ENCODE results near the gene NMT1.
A peak's percentile ranks its signal among the peaks of the same experiment; 100 is the strongest.

The NMT1 gene

DNA sequence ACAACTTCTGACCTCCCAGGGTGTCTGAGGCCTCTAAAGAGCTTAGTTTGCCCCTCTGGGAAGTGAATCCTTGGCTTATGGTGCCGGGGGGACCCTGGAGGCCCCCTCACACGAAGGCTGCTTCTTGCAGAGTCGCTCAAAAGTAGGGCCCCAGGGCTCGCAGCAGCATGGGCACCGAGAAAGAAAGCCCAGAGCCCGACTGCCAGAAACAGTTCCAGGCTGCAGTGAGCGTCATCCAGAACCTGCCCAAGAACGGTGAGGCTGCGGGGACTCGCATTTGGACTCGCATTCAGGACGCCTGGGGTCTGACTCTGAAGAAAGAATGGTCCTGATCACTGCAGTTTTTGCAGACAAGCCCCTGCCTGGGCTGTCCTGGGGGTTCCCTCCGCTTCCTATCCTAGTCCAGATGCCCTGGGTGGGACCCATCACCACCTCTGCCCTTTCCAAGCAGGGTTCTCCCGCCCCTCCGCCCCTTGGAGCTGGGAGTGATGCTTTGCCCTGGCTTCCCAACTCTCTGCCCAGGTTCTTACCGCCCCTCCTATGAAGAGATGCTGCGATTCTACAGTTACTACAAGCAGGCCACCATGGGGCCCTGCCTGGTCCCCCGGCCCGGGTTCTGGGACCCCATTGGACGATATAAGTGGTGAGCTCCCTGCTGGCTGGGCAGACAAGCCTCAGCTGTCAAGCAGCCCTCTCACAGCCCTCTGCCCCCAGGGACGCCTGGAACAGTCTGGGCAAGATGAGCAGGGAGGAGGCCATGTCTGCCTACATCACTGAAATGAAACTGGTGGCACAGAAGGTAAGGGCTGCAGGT is 75.1 kb downstream of the NMT1 start:
- DNase-seq (ENCODE audit: low spot score): no peak

DNA sequence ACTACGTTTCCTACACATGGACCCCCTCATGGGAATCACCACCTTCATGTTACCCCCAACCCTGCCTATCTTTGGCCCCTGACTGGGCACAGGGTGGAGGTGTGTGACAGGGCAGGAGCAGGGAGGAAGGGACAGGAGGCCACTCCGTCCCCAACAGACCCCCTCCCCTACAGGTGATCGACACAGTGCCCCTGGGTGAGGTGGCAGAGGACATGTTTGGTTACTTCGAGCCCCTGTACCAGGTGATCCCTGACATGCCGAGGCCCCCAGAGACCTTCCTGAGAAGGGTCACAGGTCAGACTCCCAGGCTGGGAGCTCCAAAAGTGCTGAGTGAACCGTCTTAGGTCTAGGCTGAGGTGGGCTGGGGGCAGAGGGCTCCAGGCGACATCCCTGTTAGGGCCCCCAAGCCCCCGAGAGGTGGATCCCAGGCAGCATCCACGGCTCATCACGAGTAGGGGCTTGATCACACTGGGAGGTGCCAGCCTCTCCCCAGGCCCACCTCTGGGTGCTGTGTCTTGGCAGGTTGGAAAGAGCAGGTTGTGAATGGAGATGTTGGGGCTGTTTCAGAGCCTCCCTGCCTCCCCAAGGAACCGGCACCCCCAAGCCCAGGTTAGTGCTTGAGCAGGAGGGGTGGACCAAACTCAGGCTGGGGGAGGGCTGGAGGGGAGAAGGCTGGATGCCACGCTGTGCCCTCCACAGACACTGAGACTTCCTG is 75.9 kb downstream of the NMT1 start:
- DNase-seq (ENCODE audit: low spot score): no peak

DNA sequence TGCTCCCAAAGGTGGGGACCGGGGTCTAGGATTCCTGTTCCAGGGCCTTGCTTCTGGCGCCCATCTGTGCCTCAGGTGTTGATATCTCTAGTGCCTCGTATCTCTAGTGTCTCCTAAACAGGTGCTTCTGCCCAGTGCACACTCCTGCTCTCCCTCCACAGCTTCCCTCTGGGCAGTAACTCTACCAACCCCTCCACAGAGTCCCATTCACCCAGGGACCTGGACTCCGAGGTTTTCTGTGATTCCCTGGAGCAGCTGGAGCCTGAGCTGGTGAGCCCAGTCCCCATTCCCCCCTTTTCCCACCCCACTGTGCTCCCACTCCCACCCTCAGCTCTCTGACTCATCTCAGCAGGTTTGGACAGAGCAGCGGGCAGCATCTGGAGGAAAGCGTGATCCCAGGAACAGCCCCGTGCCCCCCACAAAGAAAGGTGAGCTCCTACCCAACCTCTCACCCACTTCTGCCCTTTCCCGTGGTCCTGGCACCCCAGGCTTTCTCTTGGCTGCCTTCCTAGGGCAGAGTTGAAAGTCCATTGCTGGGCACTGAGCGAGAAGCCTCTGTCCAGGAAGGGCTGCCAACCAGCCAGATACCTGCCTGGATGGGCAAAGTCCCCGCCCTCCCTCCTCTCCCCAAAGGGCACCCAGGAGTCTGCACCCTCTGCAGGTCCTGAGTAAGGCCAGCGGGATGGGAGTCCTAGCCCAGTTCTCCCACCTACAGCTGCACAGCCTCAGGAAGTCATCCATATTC is 76.6 kb downstream of the NMT1 start:
- DNase-seq (ENCODE audit: low spot score): no peak

DNA sequence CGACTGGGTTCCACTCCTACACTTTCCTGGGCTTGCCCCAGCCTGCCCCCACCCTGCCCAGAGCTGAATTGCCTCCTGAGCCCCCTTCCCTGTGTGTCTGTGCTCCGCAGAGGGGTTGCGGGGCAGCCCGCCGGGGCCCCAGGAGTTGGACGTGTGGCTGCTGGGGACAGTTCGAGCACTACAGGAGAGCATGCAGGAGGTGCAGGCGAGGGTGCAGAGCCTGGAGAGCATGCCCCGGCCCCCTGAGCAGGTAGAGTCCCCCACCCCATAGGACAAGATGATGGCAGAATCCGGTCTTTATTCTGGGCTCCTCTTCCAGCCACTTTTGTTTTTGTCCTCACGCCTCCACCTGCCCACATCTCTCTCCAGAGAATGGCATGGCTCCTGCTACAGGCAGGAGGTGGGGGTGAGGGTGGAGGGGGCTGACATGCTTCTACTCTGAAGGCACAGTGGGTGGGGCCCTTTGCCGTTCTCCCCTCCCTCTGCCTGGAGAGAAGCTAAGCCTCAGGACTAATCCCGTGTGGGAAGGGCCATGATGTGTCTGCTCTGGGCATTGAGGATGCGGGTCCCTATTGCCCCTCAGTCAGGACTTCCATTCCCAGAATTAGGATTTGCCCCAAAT is 77.9 kb downstream of the NMT1 start:
- DNase-seq (ENCODE audit: low spot score): no peak

DNA sequence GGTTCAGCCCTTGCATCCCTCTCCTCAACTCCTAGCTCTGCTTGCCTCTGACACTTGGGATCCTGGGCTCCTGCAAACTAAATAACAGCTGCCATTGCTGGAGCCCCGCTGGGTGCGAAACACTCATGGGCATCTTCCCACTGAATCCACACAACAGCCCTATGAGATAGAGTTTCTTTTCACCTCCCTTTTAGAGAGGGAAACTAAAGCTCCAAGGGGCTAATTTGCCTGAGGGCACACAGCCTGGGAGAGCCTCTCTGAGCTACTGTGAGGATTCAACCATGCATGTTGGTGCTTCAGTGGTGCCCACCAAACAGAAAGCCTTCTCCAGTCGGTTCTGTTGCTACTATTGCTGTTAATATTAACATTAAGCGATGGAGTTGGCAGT is 78.4 kb downstream of the NMT1 start:
- no peak for DNase-seq (ENCODE audit: low spot score)

DNA sequence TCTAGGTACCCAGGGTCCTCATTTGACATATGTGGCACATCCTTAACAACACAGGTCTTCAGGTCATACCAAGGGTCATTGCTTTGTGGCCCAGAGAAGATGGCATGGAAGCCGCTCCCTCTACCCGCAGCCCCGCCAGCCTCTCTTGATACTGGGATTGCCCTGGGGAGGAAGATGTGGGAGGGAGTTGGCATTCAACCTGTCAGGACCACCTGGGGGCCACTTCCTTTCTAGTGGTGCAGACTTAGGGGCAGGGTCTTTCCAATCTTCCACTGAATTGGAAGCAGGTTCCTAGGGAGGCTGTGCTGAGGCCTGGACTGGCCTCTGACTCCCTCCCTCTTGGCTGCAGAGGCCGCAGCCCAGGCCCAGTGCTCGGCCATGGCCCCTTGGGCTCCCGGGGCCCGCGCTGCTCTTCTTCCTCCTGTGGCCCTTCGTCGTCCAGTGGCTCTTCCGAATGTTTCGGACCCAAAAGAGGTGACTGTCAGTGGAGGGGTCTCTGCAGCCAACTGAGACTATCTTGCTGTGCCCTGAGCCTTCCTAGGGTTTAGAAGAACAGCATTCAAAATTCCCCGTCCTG is 82.1 kb downstream of the NMT1 start:
- no peak for DNase-seq (ENCODE audit: low spot score)

DNA sequence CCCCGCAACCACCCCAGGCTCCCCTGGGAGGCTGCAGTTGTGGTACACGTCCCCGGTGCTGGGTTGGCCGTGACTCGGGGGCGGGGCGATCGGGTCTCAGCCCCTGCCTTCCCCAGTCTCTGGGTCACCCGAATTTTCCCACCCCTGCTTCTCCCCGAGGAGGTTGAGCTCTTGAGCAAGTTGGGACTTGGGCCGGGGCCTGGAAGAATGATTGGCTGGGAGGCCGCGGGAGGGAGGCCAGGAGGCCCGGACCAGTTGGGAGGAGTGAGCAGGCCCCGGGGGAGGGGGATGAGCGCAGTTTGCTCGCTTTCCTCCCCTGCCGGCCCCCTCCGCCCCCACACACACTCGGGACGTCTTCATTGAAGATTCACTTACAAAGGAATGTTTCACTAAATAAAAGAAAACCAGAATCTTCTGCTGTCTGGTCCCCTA is 82.7 kb downstream of the NMT1 start:
- DNase-seq (ENCODE audit: low spot score): peak; percentile 42

DNA sequence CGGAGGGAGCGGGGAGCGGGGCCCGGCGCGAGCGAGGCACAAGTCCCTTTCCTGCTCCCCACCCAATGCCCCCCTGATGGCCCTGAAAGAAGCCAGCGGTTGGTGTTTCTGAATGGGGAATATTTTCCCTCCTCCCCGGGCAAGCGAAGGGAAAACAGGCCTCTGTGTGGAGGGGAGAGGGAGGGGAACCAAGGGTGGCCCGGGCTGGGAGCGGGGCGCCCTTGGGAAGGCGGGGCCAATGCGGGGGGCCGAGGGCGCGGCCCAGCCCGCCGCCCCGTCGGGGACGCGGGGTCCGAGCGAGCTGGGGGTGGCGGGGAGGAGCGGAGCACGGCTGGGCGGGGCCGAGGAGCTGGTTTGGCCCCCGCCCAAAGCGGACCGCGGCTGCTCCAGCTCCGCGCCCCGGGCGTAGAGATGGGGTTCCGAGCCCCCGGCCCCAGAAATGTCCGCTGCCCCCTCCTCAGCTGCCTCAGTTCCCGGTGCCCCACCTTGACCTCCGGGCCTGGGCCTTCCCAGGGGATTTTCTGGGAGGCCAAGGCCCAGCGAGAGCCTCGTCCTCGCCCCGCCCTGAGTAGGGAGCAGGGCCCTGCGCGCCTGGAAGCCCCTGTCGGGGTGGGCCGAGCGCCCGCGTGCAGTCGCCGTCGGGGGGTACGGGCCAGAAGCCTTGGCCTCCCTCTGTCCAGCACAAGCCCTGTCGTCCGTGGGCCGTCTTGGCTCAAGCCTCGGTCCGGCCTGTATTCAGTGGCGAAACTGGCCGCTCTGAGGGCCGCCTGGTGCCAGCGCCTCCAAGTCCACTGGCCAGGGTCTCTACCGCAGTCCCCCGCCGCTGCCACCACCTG is 83.3 kb downstream of the NMT1 start:
- DNase-seq (ENCODE audit: low spot score): no peak

DNA sequence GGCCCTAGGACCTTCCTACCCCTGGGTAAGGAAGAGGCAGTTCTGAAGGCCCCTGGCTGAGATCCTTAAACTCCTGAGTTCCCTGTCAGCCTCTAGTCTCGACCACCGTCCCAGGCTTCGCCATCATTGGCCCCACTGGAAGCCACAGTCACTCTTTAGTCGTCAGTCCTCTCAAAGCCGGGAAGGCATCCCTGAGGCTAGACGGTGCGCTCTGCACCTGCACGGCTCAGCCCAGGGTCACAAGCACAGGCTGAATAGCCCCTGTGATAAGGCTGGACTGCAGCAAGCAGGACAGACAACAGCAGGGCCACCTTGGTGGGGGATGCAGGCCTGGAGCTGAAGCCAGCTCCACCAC is 83.9 kb downstream of the NMT1 start:
- no peak for DNase-seq (ENCODE audit: low spot score)

DNA sequence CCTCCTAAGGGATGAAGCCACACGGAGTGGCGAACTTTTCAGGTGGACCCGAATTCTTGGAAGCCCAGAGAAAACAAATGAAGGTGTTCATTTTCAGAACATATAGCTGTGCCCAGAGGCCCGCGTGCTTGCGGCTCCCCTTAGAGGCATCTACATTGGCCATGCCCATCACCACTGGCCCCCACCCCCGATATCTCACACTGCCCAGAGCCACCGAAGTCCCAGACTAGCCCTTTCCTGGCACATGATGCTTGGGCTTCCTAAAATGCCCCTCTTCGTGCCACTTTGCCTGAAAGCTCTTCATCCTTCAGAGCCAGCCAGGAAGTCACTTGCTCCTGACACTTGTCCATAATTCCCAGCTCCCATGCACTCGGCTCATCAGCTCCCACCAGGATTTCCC is 85.0 kb downstream of the NMT1 start:
- no peak for DNase-seq (ENCODE audit: low spot score)

DNA sequence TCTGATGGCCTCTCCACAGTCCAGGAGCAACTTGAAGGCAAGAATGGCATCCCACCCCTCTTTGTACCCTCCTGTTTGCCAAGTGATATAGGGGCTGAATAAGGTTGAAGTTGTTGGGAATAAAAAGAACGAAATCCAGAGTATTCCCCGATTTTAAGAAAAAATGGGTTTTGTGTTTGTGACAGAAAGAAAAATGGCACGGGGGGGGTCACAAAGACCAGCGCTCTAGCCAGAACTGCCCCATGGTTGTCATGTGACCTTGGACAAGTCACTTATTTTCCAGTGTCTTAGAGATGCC is 85.4 kb downstream of the NMT1 start:
- no peak for DNase-seq (ENCODE audit: low spot score)

DNA sequence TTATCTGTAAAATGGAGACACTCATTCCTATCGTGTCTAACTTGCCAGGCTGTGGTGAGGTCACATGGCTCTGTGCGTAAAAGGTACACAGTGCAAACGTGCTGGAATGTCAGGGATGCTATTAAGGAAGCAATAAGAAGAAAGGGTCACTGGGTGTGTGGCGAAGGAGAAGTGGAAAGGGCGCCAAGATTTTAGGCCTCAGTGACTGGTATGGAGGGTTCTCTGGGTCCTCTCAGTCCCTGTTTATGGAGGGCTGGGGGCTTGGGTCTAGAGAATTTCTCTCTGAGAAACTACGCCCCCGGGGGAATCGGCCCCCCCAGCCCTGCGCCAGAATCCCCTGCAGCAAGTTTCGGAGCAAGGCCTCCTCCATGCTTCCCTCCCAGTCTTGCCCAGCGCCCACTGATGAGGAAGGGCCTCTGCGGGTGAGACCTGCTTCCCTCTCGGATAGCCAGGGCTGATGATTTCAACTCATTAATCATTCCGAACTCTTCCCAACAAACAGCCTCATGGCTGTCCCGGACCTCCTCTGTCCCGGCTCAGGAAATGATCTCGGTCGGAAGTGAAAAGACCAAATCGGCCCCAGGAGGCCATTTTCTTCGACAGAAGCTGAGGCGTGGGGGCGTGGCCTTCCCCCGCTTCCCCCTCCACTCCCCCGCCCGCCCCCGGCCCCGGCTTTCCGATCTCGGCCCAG is 85.9 kb downstream of the NMT1 start:
- DNase-seq (ENCODE audit: low spot score): peak; percentile 57

DNA sequence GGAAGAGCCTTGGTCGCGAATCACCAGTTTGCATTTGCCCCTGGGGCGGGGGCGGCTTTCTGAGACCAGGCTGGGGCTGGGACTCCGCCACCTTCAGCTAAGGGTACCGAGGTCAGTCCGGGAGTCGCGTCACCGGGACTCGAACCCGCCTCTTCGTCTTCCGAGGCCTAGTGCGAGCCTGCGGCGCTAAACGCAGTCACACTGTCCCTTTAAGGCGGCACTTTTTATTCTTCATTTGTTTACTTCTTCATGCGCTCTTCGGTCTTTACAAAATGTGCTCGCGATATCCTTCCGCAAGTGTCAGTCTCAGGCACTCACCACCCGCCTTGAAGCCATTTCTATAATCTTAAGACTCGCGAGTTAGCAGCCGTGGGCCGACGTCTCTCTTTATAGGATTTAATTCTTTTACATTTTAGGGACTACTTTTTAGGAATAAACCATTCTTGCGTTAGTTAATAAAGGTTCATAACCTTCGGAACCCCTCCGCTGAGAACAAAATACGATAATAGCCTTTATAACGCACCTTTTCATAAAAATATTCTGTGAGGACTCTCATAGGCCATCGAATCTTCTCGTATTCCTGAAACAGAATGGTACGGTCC is 86.6 kb downstream of the NMT1 start:
- DNase-seq (ENCODE audit: low spot score): peak; percentile 56

DNA sequence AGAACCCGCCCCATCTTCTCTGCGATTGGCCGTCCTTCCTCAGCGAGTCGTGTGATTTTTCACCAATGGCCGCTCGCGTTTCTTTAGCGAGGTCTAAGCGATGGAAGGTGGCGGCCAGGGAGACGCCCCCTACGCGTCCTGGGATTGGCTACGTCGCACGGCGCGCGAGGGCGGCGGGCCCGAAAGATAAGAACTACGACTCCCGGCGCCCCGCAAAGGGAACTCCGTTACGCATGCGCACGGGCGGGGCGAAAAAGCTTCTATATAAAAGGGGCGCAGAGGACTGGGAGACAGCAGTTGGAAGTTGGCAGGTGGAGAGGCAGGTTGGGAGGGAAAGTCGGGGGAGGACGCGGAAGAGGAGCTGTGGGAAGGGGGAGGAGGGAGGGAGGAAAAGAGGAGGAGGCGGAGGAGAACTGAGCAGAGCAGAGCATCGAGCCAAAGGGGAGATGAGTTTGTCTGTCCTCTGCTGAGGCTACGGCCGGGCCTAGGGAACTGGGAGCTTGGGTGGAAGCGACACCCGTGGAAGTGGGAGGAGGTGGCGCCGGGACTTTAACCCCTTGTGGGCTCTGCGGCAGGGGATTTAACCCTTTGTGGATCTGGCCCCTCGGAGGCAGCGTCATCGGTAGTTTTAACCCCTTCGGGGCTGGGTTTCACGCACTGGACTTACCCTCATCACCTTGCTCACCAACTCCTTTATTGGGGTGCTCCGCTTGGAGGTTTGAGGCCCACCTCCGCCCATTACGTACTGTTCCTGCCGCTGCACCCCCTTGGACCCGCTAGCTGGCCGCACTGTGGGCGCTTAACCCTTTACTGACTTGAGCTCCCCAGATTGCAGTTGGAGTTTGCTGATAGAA is 87.3 kb downstream of the NMT1 start, which contains the start of gene HEXIM1:
HEXIM1 (plus strand) TSS at position 293 of the 854 bp plus-strand sequence. CDS start 716 bp downstream, outside the sequence.
- DNase-seq (ENCODE audit: low spot score): peak; percentile 93

DNA sequence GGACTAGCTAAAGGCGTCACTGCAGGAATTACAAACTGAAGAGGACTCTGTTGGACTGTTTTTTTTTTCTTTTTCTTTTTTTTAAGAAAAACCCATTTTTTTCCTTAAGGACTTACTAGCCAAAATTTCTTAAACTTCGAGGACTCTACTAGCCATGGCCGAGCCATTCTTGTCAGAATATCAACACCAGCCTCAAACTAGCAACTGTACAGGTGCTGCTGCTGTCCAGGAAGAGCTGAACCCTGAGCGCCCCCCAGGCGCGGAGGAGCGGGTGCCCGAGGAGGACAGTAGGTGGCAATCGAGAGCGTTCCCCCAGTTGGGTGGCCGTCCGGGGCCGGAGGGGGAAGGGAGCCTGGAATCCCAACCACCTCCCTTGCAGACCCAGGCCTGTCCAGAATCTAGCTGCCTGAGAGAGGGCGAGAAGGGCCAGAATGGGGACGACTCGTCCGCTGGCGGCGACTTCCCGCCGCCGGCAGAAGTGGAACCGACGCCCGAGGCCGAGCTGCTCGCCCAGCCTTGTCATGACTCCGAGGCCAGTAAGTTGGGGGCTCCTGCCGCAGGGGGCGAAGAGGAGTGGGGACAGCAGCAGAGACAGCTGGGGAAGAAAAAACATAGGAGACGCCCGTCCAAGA is 88.0 kb downstream of the NMT1 start:
- peak; percentile 78 for DNase-seq (ENCODE audit: low spot score)

DNA sequence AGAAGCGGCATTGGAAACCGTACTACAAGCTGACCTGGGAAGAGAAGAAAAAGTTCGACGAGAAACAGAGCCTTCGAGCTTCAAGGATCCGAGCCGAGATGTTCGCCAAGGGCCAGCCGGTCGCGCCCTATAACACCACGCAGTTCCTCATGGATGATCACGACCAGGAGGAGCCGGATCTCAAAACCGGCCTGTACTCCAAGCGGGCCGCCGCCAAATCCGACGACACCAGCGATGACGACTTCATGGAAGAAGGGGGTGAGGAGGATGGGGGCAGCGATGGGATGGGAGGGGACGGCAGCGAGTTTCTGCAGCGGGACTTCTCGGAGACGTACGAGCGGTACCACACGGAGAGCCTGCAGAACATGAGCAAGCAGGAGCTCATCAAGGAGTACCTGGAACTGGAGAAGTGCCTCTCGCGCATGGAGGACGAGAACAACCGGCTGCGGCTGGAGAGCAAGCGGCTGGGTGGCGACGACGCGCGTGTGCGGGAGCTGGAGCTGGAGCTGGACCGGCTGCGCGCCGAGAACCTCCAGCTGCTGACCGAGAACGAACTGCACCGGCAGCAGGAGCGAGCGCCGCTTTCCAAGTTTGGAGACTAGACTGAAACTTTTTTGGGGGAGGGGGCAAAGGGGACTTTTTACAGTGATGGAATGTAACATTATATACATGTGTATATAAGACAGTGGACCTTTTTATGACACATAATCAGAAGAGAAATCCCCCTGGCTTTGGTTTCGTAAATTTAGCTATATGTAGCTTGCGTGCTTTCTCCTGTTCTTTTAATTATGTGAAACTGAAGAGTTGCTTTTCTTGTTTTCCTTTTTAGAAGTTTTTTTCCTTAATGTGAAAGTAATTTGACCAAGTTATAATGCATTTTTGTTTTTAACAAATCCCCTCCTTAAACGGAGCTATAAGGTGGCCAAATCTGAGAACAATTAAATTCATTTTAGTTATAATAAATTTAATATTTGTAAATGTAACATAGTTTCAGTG is 88.8 kb downstream of the NMT1 start:
- peak; percentile 14 for DNase-seq (ENCODE audit: low spot score)
